ENCODE measurements around the gene NHERF1. TPM values are rescaled to one million over a fixed set of nuclear protein-coding genes. Genes with fewer than 3 reads are reported as not detected.

The NHERF1 gene
- total and polyA plus RNA-seq, 2 of the 4 experiments (the other 2 are of a cell fraction): 3.8 to 11.8 TPM

GRCh38 chr17:74729866-74730265, 18.6 kb upstream of the NHERF1 start:
- in situ Hi-C loops (cut with MboI; ENCODE audit: low sequenced_read_pairs): no loop called here
- Histone ChIP-seq H4K8ac (ENCODE audit: low read depth in 2 of 2, low read length in 2 of 2) (no peak overlapping the region), H4K91ac (ENCODE audit: insufficient read depth, low read depth, low read length) (no peak overlapping the region), H2BK15ac (ENCODE audit: low read depth, low read length) (no peak overlapping the region), H3K4me1 (ENCODE audit: control insufficient read depth, insufficient read depth, low read length) (no peaks in the 10 kb centered on the region), H4K5ac (ENCODE audit: low read depth, low read length) (no peak overlapping the region), H2AFZ (replicated peaks; ENCODE audit: low read length, poor library complexity) (peak overlapping the region; percentile 32), H2AK5ac (ENCODE audit: low read depth, low read length) (no peak overlapping the region), H3K9ac (ENCODE audit: low read depth, low read length) (no peak overlapping the region), H3K4me3 (ENCODE audit: insufficient read depth, low read depth, low read length) (no peak overlapping the region), H3K4me2 (ENCODE audit: low read depth, low read length) (no peak overlapping the region), H2BK5ac (ENCODE audit: low read depth, low read length, poor library complexity, severe bottlenecking) (no peak overlapping the region), H3K23ac (ENCODE audit: low read depth, low read length) (no peak overlapping the region), H2BK120ac (ENCODE audit: low read depth, low read length) (no peak overlapping the region), H3K14ac (replicated peaks; ENCODE audit: low read depth, low read length) (no peak overlapping the region), H3K27ac (ENCODE audit: insufficient read depth, low read length) (no peak overlapping the region), H2BK20ac (ENCODE audit: low read depth, low read length) (no peak overlapping the region), H3K9me1 (ENCODE audit: insufficient read depth, low read length) (no peaks in the 10 kb centered on the region), H3K36me3 (ENCODE audit: control insufficient read depth, insufficient read depth, low read length) (no peaks in the 10 kb centered on the region), H3K9me3 (ENCODE audit: control insufficient read depth, insufficient read depth, low read length) (peaks cover 3% of the 10 kb centered on the region; the same call in 1 of the 2 replicates), H3K4ac (ENCODE audit: low read depth, low read length) (no peak overlapping the region), H4K20me1 (ENCODE audit: insufficient read depth, low read length) (no peaks in the 10 kb centered on the region), H2AK9ac (replicated peaks; ENCODE audit: low read depth, low read length, poor library complexity) (no peak overlapping the region), H3K79me1 (ENCODE audit: low read depth in 1 of 2, low read length in 2 of 2) (no peaks in the 10 kb centered on the region), H3K18ac (ENCODE audit: low read depth, low read length) (no peak overlapping the region), H3K56ac (ENCODE audit: extremely low read depth, insufficient read depth, low read length) (no peak overlapping the region), H3K27me3 (ENCODE audit: control insufficient read depth, insufficient read depth, low read length) (peaks cover 3% of the 10 kb centered on the region; the same call in 1 of the 2 replicates)
- dilution Hi-C loops (cut with HindIII; ENCODE audit: low sequenced_read_pairs, unreplicated experiment): no loop called here
- no TSS peak for BruUV-seq (replicated peaks)
- DNase-seq (no peak), ATAC-seq (ENCODE audit: low read depth) (no peak)
- 51% methylated on average over 6 of the region's 15 CpGs; no CpG with 5 or more reads in 1 of the 2 experiments for WGBS, 2 experiments (ENCODE audit: extremely low coverage in 2 of 2, insufficient read length in 1 of 2)
- CTCF ChIA-PET: no interaction called here
- POLR2A ChIA-PET (ENCODE audit: unreplicated experiment): no interaction called here
- intact Hi-C loops (cut with micrococcal nuclease): no loop called here
- TF ChIP-seq SMC3 (IDR thresholded peaks at IDR 0.05; ENCODE audit: low read depth, low read length): no peak
- TF ChIP-seq FOS (IDR thresholded peaks at IDR 0.05; ENCODE audit: low read depth, low read length): no peak
- TF ChIP-seq MXI1 (IDR thresholded peaks at IDR 0.05; ENCODE audit: borderline replicate concordance, low read depth, low read length): no peak
- TF ChIP-seq RFX5 (IDR thresholded peaks at IDR 0.05; ENCODE audit: low read depth, low read length): no peak
